Measurements from ENCODE around the gene SIN3A. TPM values are rescaled to one million over a fixed set of nuclear protein-coding genes. Genes with fewer than 3 reads are reported as not detected.
"Not testable (repeated sequence)": the region's sequence is repeated elsewhere in the genome, so short reads cannot be mapped to it uniquely, and the experiment has no call there.

The SIN3A gene
- total and polyA plus RNA-seq, 5 donors from 2014 or later, result 13.6 to 123 (median 15.0) TPM

GRCh38 chr15:75335313-75335704 is 116.2 kb downstream of the SIN3A start:
- Mint-ChIP-seq H3K4me3 (peak overlapping the region; percentile 87 to 97 (median 92)), H3K9me3 (peaks cover 0 to 2% (median 0%) of the 10 kb centered on the region in 7 donors), H3K27me3 (no peaks in the 10 kb centered on the region), H3K27ac (peak overlapping the region; percentile 43 to 92 (median 92)), H3K4me1 (peaks cover 5 to 33% (median 20%) of the 10 kb centered on the region in 4 donors), H3K36me3 (peaks cover 5% of the 10 kb centered on the region)
- Histone ChIP-seq H3K27ac (ENCODE audit: insufficient read depth, low read length, poor library complexity, severe bottlenecking) (no peak overlapping the region), H3K4me1 (ENCODE audit: control insufficient read depth, insufficient read depth, low read length, poor library complexity, severe bottlenecking) (peaks cover 17% of the 10 kb centered on the region), H3K4me3 (ENCODE audit: low read depth, low read length) (peak overlapping the region; percentile 74), H3K27me3 (ENCODE audit: control insufficient read depth, insufficient read depth, low read length) (no peaks in the 10 kb centered on the region), H3K9me3 (ENCODE audit: control insufficient read depth in 2 of 2, low read length in 2 of 2) (no peaks in the 10 kb centered on the region), H3K36me3 (ENCODE audit: control insufficient read depth, insufficient read depth, low read length) (peaks cover 3% of the 10 kb centered on the region)
- ATAC-seq (ENCODE audit: low read depth in 2 of 2) (no peak), DNase-seq (no peak)

GRCh38 chr15:75333654-75334419 is 117.7 kb downstream of the SIN3A start:
- H3K4me3 ChIP-seq (ENCODE audit: low read depth, low read length); H3K27ac Mint-ChIP-seq; H3K36me3 ChIP-seq (ENCODE audit: control insufficient read depth, insufficient read depth, low read length); H3K9me3 ChIP-seq (ENCODE audit: control insufficient read depth in 2 of 2, low read length in 2 of 2); H3K27ac ChIP-seq (ENCODE audit: insufficient read depth, low read length, poor library complexity, severe bottlenecking); H3K27me3 Mint-ChIP-seq; ATAC-seq (ENCODE audit: low read depth in 2 of 2); DNase-seq; H3K27me3 ChIP-seq (ENCODE audit: control insufficient read depth, insufficient read depth, low read length); H3K36me3 Mint-ChIP-seq; H3K9me3 Mint-ChIP-seq: not testable (repeated sequence)
- peaks cover 17% of the 10 kb centered on the region for H3K4me1 ChIP-seq (ENCODE audit: control insufficient read depth, insufficient read depth, low read length, poor library complexity, severe bottlenecking)
- Mint-ChIP-seq H3K4me3 (peak overlapping the region in 1 of 4 donors; percentile 97), H3K4me1 (peaks cover 5 to 28% (median 19%) of the 10 kb centered on the region in 4 donors)

GRCh38 chr15:75332093-75332492 is 119.4 kb downstream of the SIN3A start:
- not testable (repeated sequence) for ATAC-seq (ENCODE audit: low read depth in 2 of 2)
- peaks cover 5 to 19% (median 15%) of the 10 kb centered on the region in 4 donors for H3K4me1 Mint-ChIP-seq

GRCh38 chr15:75329571-75329970 is 121.9 kb downstream of the SIN3A start:
- no peak for DNase-seq
- H3K27ac Mint-ChIP-seq, result no peak overlapping the region
- H3K27me3 Mint-ChIP-seq, result no peaks in the 10 kb centered on the region
- no peaks in the 10 kb centered on the region for H3K36me3 Mint-ChIP-seq
- no peaks in the 10 kb centered on the region for H3K4me1 ChIP-seq (ENCODE audit: control insufficient read depth, insufficient read depth, low read length, poor library complexity, severe bottlenecking)
- ATAC-seq (ENCODE audit: low read depth in 2 of 2), result no peak
- no peaks in the 10 kb centered on the region for H3K36me3 ChIP-seq (ENCODE audit: control insufficient read depth, insufficient read depth, low read length)
- H3K4me3 Mint-ChIP-seq, result no peak overlapping the region
- no peak overlapping the region for H3K27ac ChIP-seq (ENCODE audit: insufficient read depth, low read length, poor library complexity, severe bottlenecking)
- H3K9me3 ChIP-seq (ENCODE audit: control insufficient read depth in 2 of 2, low read length in 2 of 2), result no peaks in the 10 kb centered on the region
- H3K9me3 Mint-ChIP-seq, result no peaks in the 10 kb centered on the region
- no peaks in the 10 kb centered on the region for H3K27me3 ChIP-seq (ENCODE audit: control insufficient read depth, insufficient read depth, low read length)
- no peaks in the 10 kb centered on the region for H3K4me1 Mint-ChIP-seq
- no peak overlapping the region for H3K4me3 ChIP-seq (ENCODE audit: low read depth, low read length)

More at GRCh38 chr15:75332093-75332492, 119.4 kb downstream of the SIN3A start:
- H3K27ac ChIP-seq (ENCODE audit: insufficient read depth, low read length, poor library complexity, severe bottlenecking); H3K36me3 Mint-ChIP-seq; DNase-seq; H3K36me3 ChIP-seq (ENCODE audit: control insufficient read depth, insufficient read depth, low read length); H3K9me3 ChIP-seq (ENCODE audit: control insufficient read depth in 2 of 2, low read length in 2 of 2); H3K9me3 Mint-ChIP-seq; H3K4me3 ChIP-seq (ENCODE audit: low read depth, low read length); H3K27ac Mint-ChIP-seq; H3K27me3 Mint-ChIP-seq; H3K27me3 ChIP-seq (ENCODE audit: control insufficient read depth, insufficient read depth, low read length): not testable (repeated sequence)
- H3K4me1 ChIP-seq (ENCODE audit: control insufficient read depth, insufficient read depth, low read length, poor library complexity, severe bottlenecking), result peaks cover 16% of the 10 kb centered on the region
- peak overlapping the region in 1 of 4 donors; percentile 11 for H3K4me3 Mint-ChIP-seq

GRCh38 chr15:75328493-75329314 is 122.8 kb downstream of the SIN3A start:
- no peak overlapping the region for H3K27ac Mint-ChIP-seq
- no peaks in the 10 kb centered on the region for H3K9me3 Mint-ChIP-seq
- no peaks in the 10 kb centered on the region for H3K27me3 Mint-ChIP-seq
- no peaks in the 10 kb centered on the region for H3K36me3 Mint-ChIP-seq
- no peak overlapping the region for H3K27ac ChIP-seq (ENCODE audit: insufficient read depth, low read length, poor library complexity, severe bottlenecking)
- H3K27me3 ChIP-seq (ENCODE audit: control insufficient read depth, insufficient read depth, low read length), result no peaks in the 10 kb centered on the region
- no peak overlapping the region for H3K4me3 Mint-ChIP-seq
- ATAC-seq (ENCODE audit: low read depth in 2 of 2) (no peak), DNase-seq (no peak)
- no peaks in the 10 kb centered on the region for H3K4me1 ChIP-seq (ENCODE audit: control insufficient read depth, insufficient read depth, low read length, poor library complexity, severe bottlenecking)
- H3K4me3 ChIP-seq (ENCODE audit: low read depth, low read length), result no peak overlapping the region
- no peaks in the 10 kb centered on the region for H3K36me3 ChIP-seq (ENCODE audit: control insufficient read depth, insufficient read depth, low read length)
- H3K9me3 ChIP-seq (ENCODE audit: control insufficient read depth in 2 of 2, low read length in 2 of 2), result no peaks in the 10 kb centered on the region
- no peaks in the 10 kb centered on the region for H3K4me1 Mint-ChIP-seq

- Mint-ChIP-seq H3K36me3 (no peaks in the 10 kb centered on the region), H3K9me3 (no peaks in the 10 kb centered on the region), H3K4me1 (no peaks in the 10 kb centered on the region), H3K27ac (no peak overlapping the region), H3K4me3 (no peak overlapping the region), H3K27me3 (no peaks in the 10 kb centered on the region)
- Histone ChIP-seq H3K27ac (ENCODE audit: insufficient read depth, low read length, poor library complexity, severe bottlenecking) (no peak overlapping the region), H3K27me3 (ENCODE audit: control insufficient read depth, insufficient read depth, low read length) (no peaks in the 10 kb centered on the region), H3K9me3 (ENCODE audit: control insufficient read depth in 2 of 2, low read length in 2 of 2) (no peaks in the 10 kb centered on the region), H3K36me3 (ENCODE audit: control insufficient read depth, insufficient read depth, low read length) (no peaks in the 10 kb centered on the region), H3K4me3 (ENCODE audit: low read depth, low read length) (no peak overlapping the region), H3K4me1 (ENCODE audit: control insufficient read depth, insufficient read depth, low read length, poor library complexity, severe bottlenecking) (no peaks in the 10 kb centered on the region)
- no peak for DNase-seq
- ATAC-seq (ENCODE audit: low read depth in 2 of 2), result no peak
Measured at GRCh38 chr15:75327491-75327890, 124.0 kb downstream of the SIN3A start.

- Mint-ChIP-seq H3K36me3 (no peaks in the 10 kb centered on the region), H3K4me1 (no peaks in the 10 kb centered on the region), H3K4me3 (no peak overlapping the region), H3K27me3 (no peaks in the 10 kb centered on the region), H3K27ac (no peak overlapping the region), H3K9me3 (no peaks in the 10 kb centered on the region)
- Histone ChIP-seq H3K9me3 (ENCODE audit: control insufficient read depth in 2 of 2, low read length in 2 of 2) (no peaks in the 10 kb centered on the region), H3K4me1 (ENCODE audit: control insufficient read depth, insufficient read depth, low read length, poor library complexity, severe bottlenecking) (no peaks in the 10 kb centered on the region), H3K27ac (ENCODE audit: insufficient read depth, low read length, poor library complexity, severe bottlenecking) (no peak overlapping the region), H3K27me3 (ENCODE audit: control insufficient read depth, insufficient read depth, low read length) (no peaks in the 10 kb centered on the region), H3K4me3 (ENCODE audit: low read depth, low read length) (no peak overlapping the region), H3K36me3 (ENCODE audit: control insufficient read depth, insufficient read depth, low read length) (no peaks in the 10 kb centered on the region)
- ATAC-seq (ENCODE audit: low read depth in 2 of 2) (no peak), DNase-seq (no peak)
Measured at GRCh38 chr15:75327005-75327404, 124.5 kb downstream of the SIN3A start.

Data from CD4-positive, CD25-positive, alpha-beta regulatory T cell (primary cell).